Esophagus muscularis mucosa (tissue), 4 donors: ENCODE results near the gene OBSCN. TPM values are rescaled to one million over a fixed set of nuclear protein-coding genes. Genes with fewer than 3 reads are reported as not detected.
"Not testable (repeated sequence)": the region's sequence is repeated elsewhere in the genome, so short reads cannot be mapped to it uniquely, and the experiment has no call there.

Experiments used
- DNase-seq: peaks from one replicate; pipeline ENCODE4 v3.0.0-alpha.2; 2017; ENCODE audit errors: extremely low spot score
- H3K27ac ChIP-seq, 4 donors: fragments of 200-600 bp; sonication (generic); replicated peaks in 1 of 4; 1 replicate in 3 of 4; 2 replicates in 1 of 4; pipeline ENCODE4 v1.5.1; 2016 to 2019; ENCODE audit warnings: mild to moderate bottlenecking in 1 of 4
- H3K27me3 ChIP-seq, 4 donors: fragments of 200-600 bp; sonication (generic); one replicate each; pipeline versions ENCODE4 v1.5.1 to v1.6.0; 2016 to 2019
- H3K36me3 ChIP-seq, 4 donors: fragments of 200-600 bp; sonication (generic); one replicate each; pipeline ENCODE4 v1.5.1; 2016 to 2019
- H3K4me1 ChIP-seq, 4 donors: fragments of 200-600 bp; sonication (generic); one replicate each; pipeline ENCODE4 v1.5.1; 2016 to 2019
- H3K4me3 ChIP-seq, 4 donors: fragments of 200-600 bp; sonication (generic); 1 replicate in 2 of 4; 2 replicates in 2 of 4; pipeline ENCODE4 v1.5.1; 2016 to 2019; ENCODE audit warnings: mild to moderate bottlenecking in 4 of 4, moderate library complexity in 1 of 4
- H3K9me3 ChIP-seq, 4 donors: fragments of 200-600 bp; sonication (generic); 1 replicate in 3 of 4; 2 replicates in 1 of 4; pipeline ENCODE4 v1.5.1; 2016 to 2019
- EP300 ChIP-seq: sonication (generic); formaldehyde crosslinking; IDR thresholded peaks from one replicate; pipeline ENCODE4 v1.6.1; 2017; ENCODE audit warnings: antibody characterized with exemption
- POLR2A ChIP-seq: fragments of 450-650 bp; IDR thresholded peaks from one replicate; pipeline ENCODE4 v1.6.1; 2017; ENCODE audit warnings: antibody characterized with exemption, moderate library complexity, mild to moderate bottlenecking, low read depth
- POLR2AphosphoS5 ChIP-seq, 2 donors: sonication (generic); formaldehyde crosslinking; IDR thresholded peaks; one replicate each; pipeline ENCODE4 v1.6.1; 2017; ENCODE audit warnings: antibody characterized with exemption in 2 of 2
- WGBS: methylation state at CpG from one replicate; pipeline ENCODE4 v1.1.5; 2018; 5-methylcytosine and 5-hydroxymethylcytosine counted together
- intact Hi-C: fragments of 100-400 bp; cut with DNase I; formaldehyde crosslinking; loops from one replicate; pipeline ENCODE4 v1.15.1; 2023
- total RNA-seq, 4 donors: library from RNA; depleted of rRNA; stranded (reverse); fragments of >200 nt; gene quantifications; one replicate each; pipeline versions ENCODE4 v1.1.0 to v1.2.1, GENCODE V29; 2016
- TF ChIP-seq, protein P1 (sequence below), 3 experiments: fragments of 200-600 bp in 2 of 3; fragments of 450-650 bp in 1 of 3; sonication (generic) in 2 of 3; IDR thresholded peaks; one replicate each; pipeline ENCODE4 v1.5.1; 2017 to 2019; ENCODE audit warnings: antibody characterized with exemption in 3 of 3, mild to moderate bottlenecking in 2 of 3, moderate library complexity in 1 of 3

Gene OBSCN
- total RNA-seq, 4 donors from 2014 or later, result 12.6 to 31.4 (median 17.8) TPM

GRCh38 chr1:228245111-228245510 is 37.3 kb downstream of the OBSCN start:
- peak; percentile 37 for DNase-seq
- Histone ChIP-seq H3K4me3 (no peak overlapping the region), H3K27ac (no peak overlapping the region), H3K9me3 (peaks cover 0 to 64% (median 55%) of the 10 kb centered on the region in 4 donors), H3K4me1 (no peaks in the 10 kb centered on the region), H3K36me3 (peaks cover 0 to 92% (median 23%) of the 10 kb centered on the region in 4 donors), H3K27me3 (no peaks in the 10 kb centered on the region)
- no peak for TF ChIP-seq POLR2A
- TF ChIP-seq, protein P1, sequence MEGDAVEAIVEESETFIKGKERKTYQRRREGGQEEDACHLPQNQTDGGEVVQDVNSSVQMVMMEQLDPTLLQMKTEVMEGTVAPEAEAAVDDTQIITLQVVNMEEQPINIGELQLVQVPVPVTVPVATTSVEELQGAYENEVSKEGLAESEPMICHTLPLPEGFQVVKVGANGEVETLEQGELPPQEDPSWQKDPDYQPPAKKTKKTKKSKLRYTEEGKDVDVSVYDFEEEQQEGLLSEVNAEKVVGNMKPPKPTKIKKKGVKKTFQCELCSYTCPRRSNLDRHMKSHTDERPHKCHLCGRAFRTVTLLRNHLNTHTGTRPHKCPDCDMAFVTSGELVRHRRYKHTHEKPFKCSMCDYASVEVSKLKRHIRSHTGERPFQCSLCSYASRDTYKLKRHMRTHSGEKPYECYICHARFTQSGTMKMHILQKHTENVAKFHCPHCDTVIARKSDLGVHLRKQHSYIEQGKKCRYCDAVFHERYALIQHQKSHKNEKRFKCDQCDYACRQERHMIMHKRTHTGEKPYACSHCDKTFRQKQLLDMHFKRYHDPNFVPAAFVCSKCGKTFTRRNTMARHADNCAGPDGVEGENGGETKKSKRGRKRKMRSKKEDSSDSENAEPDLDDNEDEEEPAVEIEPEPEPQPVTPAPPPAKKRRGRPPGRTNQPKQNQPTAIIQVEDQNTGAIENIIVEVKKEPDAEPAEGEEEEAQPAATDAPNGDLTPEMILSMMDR (IDR thresholded peaks at IDR 0.05), result no peak
- no peak for TF ChIP-seq EP300
- no peak for TF ChIP-seq POLR2AphosphoS5 (IDR thresholded peaks at IDR 0.05)
- 84% methylated on average over 3 of the region's 3 CpGs for WGBS
- intact Hi-C loops, result no loop called here

DNA sequence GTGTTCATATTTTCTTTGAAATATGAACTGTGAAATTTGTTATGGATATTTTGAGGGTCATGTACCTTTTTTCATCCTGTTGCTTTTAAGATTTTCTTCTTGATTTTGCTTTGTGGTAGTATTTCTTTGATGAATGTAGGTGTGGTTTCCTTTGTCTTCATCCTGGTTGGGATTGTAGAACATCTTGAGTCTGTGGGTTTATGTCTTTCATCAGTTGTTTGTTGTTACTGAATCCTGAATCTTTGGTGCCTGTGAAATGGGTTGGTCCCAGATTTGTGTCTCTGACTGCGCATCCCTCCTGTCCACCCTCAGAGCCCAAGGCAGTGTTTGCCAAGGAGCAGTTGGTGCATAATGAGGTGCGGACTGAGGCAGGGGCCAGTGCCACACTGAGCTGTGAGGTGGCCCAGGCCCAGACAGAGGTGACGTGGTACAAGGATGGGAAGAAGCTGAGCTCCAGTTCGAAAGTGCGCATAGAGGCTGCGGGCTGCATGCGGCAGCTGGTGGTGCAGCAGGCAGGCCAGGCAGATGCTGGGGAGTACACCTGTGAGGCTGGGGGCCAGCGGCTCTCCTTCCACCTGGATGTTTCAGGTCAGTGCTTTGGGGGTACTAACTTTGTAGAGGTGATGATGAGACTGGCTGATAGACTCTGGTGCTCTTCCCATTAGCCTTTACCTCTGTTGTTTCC is 38.5 kb downstream of the OBSCN start:
- intact Hi-C loops, result no loop called here
- H3K27me3 ChIP-seq, result no peaks in the 10 kb centered on the region
- H3K27ac ChIP-seq, result no peak overlapping the region
- TF ChIP-seq, protein P1 (IDR thresholded peaks at IDR 0.05), result no peak
- no peak for TF ChIP-seq POLR2AphosphoS5 (IDR thresholded peaks at IDR 0.05)
- TF ChIP-seq EP300, result no peak
- no peak for TF ChIP-seq POLR2A
- H3K9me3 ChIP-seq, result peaks cover 0 to 56% (median 50%) of the 10 kb centered on the region in 4 donors
- H3K4me1 ChIP-seq, result no peaks in the 10 kb centered on the region
- WGBS, result 97% methylated on average over 7 of the region's 8 CpGs
- H3K36me3 ChIP-seq, result peaks cover 0 to 94% (median 23%) of the 10 kb centered on the region in 4 donors
- H3K4me3 ChIP-seq, result no peak overlapping the region
- DNase-seq, result peak; percentile 77

DNA sequence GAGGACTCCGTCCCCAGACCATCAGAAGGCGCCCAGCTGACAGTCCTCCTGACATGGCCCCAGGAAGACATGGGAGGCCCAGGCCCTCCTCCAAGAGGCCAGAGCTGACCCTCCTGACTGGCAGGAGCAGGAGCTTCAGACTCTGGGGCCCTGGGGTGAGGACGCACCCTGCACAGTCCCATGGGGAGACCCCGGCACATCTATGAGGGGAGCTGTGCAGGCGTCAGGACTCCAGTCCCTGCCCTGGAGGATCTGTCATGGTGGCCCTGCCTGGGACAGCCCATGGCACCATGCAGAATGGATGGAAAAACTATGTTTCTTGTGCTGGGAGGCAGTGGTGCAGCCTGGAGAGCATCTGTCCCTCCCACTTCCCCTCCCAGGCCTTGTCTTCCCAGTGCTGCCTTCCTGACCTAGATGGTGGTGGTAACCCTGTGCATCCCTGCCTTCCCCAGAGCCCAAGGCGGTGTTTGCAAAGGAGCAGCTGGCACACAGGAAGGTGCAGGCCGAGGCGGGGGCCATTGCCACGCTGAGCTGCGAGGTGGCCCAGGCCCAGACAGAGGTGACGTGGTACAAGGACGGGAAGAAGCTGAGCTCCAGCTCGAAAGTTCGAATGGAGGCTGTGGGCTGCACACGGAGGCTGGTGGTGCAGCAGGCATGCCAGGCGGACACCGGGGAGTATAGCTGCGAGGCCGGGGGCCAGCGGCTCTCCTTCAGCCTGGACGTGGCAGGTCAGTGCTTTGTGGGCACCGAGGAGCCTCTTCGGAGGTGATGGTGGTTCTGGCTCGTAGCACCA is 41.9 kb downstream of the OBSCN start:
- Histone ChIP-seq H3K4me3 (no peak overlapping the region), H3K4me1 (no peaks in the 10 kb centered on the region), H3K36me3 (peaks cover 0 to 69% (median 18%) of the 10 kb centered on the region in 4 donors), H3K27me3 (no peaks in the 10 kb centered on the region), H3K27ac (no peak overlapping the region), H3K9me3 (peaks cover 0 to 24% (median 17%) of the 10 kb centered on the region in 4 donors)
- WGBS, result 92% methylated on average over 17 of the region's 24 CpGs
- no peak for TF ChIP-seq EP300
- TF ChIP-seq, protein P1 (IDR thresholded peaks at IDR 0.05), result no peak
- TF ChIP-seq POLR2AphosphoS5 (IDR thresholded peaks at IDR 0.05), result no peak
- TF ChIP-seq POLR2A, result no peak
- intact Hi-C loops, result no loop called here
- DNase-seq, result peak; percentile 77

DNA sequence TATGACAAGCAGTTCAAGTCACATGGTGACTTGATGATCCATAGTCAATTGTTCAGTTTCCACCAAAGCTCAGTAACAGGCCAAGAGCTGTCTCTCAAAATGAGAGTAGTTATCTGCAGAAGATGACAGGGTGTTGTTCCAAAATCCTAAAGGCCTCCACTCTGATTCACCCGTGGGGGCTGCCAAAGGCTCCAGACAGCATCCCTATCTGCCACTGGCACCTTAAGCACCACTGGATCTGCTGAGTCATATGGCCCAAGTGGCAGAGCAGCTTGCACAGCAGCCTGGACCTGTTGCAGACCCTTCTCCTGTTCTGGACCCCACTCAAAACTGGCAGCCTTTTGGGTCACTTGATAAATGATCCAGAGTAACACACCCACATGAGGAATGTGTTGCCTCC is 44.6 kb downstream of the OBSCN start:
- H3K27ac ChIP-seq, H3K9me3 ChIP-seq, H3K27me3 ChIP-seq, H3K4me1 ChIP-seq, intact Hi-C loops, H3K4me3 ChIP-seq: not testable (repeated sequence)
- peaks cover 0 to 60% (median 4%) of the 10 kb centered on the region in 4 donors for H3K36me3 ChIP-seq
- peak; percentile 75 for DNase-seq
- WGBS, result 43% methylated on average over 1 of the region's 1 CpG

DNA sequence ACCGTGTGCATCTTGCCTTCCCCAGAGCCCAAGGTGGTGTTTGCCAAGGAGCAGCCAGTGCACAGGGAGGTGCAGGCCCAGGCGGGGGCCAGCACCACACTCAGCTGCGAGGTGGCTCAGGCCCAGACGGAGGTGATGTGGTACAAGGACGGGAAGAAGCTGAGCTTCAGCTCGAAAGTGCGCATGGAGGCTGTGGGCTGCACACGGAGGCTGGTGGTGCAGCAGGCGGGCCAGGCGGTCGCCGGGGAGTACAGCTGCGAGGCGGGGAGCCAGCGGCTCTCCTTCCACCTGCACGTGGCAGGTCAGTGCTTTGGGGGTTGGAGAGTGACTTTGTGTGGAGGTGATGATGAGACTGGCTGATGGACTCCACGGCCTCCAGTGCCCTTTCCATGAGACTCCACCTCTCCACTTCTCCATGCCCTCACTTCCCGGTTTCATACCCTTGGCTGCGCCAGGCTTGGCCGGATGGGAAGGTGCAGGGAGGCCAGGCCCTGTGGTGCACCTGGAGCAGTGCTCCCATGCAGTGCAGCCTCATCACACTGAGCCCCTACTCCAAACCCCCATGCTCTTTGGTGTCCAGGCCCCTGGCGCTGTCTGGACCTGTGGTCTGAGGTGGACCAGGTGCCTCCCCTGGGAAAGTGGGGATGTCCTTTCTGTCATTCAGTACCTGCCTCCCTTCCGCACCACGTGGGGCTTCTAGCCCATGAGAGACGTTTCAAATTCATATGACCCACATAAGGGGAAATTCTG is 49.0 kb downstream of the OBSCN start:
- no peaks in the 10 kb centered on the region for H3K4me1 ChIP-seq
- H3K9me3 ChIP-seq, result no peaks in the 10 kb centered on the region
- TF ChIP-seq POLR2AphosphoS5 (IDR thresholded peaks at IDR 0.05) (no peak), EP300 (no peak), POLR2A (no peak)
- TF ChIP-seq, protein P1 (IDR thresholded peaks at IDR 0.05), result no peak
- no peaks in the 10 kb centered on the region for H3K27me3 ChIP-seq
- WGBS, result 90% methylated on average over 23 of the region's 24 CpGs
- DNase-seq, result peak; percentile 77
- intact Hi-C loops, result no loop called here
- peaks cover 0 to 51% (median 0%) of the 10 kb centered on the region in 4 donors for H3K36me3 ChIP-seq
- no peak overlapping the region for H3K27ac ChIP-seq
- no peak overlapping the region for H3K4me3 ChIP-seq
